ENCODE data around the gene RASGRP1.

The RASGRP1 gene

DNA sequence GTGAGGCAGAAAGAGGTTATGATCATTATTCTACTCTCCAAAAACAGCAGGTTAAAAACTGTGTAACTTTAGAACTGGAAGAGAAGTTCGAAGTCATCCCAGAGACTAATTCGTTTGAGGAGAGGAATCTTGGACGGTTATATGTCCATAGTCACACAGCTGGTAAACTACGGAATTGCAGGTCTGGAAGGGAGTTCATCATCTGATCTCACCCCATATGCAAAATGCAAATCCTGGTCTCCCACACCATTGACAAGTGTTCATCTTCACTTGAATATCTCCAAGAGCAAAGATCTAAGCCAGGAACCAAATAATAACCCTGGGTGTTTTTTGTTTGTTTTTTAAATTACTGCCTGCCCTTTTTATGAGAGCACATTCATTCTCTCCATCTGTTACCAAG, 57.6 kb downstream of the RASGRP1 start:
- TF ChIP-seq, protein P1, sequence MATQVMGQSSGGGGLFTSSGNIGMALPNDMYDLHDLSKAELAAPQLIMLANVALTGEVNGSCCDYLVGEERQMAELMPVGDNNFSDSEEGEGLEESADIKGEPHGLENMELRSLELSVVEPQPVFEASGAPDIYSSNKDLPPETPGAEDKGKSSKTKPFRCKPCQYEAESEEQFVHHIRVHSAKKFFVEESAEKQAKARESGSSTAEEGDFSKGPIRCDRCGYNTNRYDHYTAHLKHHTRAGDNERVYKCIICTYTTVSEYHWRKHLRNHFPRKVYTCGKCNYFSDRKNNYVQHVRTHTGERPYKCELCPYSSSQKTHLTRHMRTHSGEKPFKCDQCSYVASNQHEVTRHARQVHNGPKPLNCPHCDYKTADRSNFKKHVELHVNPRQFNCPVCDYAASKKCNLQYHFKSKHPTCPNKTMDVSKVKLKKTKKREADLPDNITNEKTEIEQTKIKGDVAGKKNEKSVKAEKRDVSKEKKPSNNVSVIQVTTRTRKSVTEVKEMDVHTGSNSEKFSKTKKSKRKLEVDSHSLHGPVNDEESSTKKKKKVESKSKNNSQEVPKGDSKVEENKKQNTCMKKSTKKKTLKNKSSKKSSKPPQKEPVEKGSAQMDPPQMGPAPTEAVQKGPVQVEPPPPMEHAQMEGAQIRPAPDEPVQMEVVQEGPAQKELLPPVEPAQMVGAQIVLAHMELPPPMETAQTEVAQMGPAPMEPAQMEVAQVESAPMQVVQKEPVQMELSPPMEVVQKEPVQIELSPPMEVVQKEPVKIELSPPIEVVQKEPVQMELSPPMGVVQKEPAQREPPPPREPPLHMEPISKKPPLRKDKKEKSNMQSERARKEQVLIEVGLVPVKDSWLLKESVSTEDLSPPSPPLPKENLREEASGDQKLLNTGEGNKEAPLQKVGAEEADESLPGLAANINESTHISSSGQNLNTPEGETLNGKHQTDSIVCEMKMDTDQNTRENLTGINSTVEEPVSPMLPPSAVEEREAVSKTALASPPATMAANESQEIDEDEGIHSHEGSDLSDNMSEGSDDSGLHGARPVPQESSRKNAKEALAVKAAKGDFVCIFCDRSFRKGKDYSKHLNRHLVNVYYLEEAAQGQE (IDR thresholded peaks at IDR 0.05; ENCODE audit: insufficient read depth in 1 of 2, low read depth in 2 of 2, low read length in 2 of 2), result no peak
- no peak for TF ChIP-seq FOXP2 (optimal IDR thresholded peaks at IDR 0.05; ENCODE audit: borderline replicate concordance, extremely low read depth, extremely low read length, insufficient read depth)

DNA sequence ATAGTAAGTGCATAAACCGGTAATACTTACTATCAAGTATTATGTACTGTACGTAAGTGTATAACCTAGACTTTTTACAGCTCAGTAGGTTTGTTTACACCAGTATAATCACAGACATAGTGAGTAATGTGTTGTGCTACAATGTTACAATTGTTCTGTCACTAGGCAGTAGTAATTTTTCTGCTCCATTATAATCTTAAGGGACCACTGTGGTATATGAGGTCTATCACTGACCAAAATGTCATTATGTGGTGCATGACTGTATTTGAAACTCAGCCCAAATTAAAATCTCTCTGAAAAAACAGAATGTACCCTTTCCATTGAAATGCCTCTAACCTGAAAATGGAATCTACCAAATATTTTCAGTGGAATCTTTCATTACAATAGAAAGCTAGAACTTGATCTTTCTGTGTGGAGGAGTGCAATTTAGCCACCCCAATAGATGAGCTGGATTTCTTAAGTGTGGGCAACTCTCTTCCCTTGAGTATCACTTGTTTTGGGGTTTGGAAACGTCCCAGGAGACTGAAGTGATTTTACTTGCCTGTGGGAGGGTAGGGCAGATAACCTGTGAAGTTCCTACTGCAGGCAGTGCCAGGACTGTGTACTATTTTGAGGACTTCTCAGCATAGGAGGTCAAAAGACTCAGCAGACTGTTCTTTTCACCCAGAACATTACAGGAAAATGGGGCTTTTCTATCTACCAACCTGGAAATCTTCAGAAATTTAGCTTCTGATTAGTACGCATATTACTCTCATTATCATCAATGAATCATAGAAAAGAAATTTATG, 59.7 kb downstream of the RASGRP1 start:
- TF ChIP-seq, protein P1 (IDR thresholded peaks at IDR 0.05; ENCODE audit: insufficient read depth in 1 of 2, low read depth in 2 of 2, low read length in 2 of 2), result no peak
- TF ChIP-seq TAF1 (IDR thresholded peaks at IDR 0.05; ENCODE audit: borderline replicate concordance, insufficient read depth, low read length), result no peak
- no peak for TF ChIP-seq POLR2AphosphoS5 (IDR thresholded peaks at IDR 0.05; ENCODE audit: low read depth, low read length)
- no peak for TF ChIP-seq SIN3A (IDR thresholded peaks at IDR 0.05; ENCODE audit: borderline replicate concordance, insufficient read depth, low read length)
- no peak for TF ChIP-seq FOXP2 (optimal IDR thresholded peaks at IDR 0.05; ENCODE audit: borderline replicate concordance, extremely low read depth, extremely low read length, insufficient read depth)

DNA sequence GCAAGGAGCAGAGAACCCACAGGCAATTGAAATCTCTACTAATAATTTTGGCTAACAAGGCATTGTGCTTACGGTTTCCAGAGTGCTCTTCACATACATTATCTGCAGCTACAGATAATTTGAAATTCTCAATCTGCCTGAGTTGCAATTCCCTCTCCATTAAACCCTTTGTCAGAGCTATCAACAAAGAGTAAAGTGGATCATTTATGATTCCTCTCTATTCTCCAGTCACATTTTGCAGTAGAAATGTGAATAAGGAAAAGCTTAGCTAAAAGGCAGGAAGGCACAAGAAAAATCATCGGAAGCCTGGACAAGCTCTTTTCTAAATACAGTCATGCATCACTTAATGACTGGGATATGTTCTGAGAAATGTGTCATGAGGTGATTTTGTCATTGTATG, 61.1 kb downstream of the RASGRP1 start:
- TF ChIP-seq SIN3A (IDR thresholded peaks at IDR 0.05; ENCODE audit: borderline replicate concordance, insufficient read depth, low read length) (no peak), POLR2AphosphoS5 (IDR thresholded peaks at IDR 0.05; ENCODE audit: low read depth, low read length) (no peak), FOXP2 (optimal IDR thresholded peaks at IDR 0.05; ENCODE audit: borderline replicate concordance, extremely low read depth, extremely low read length, insufficient read depth) (no peak), TAF1 (IDR thresholded peaks at IDR 0.05; ENCODE audit: borderline replicate concordance, insufficient read depth, low read length) (no peak)
- TF ChIP-seq, protein P1 (IDR thresholded peaks at IDR 0.05; ENCODE audit: insufficient read depth in 1 of 2, low read depth in 2 of 2, low read length in 2 of 2), result no peak

DNA sequence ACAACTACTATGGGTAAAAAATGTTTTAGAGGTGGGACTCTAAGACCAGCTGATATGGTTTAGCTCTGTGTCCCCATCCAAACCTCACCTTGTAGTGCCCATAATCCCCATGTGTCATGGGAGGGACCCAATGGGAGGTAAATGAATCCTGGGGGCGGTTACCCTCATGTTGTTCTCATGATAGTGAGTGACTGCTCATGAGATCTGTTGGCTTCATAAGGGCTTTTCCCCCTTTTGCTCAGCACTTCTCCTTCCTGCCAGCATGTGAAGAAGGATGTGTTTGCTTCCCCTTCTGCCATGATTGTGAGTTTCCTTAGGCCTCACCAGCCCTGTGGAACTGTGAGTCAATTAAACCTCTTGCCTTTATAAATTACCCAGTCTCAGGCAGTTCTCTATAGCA, 65.0 kb downstream of the RASGRP1 start:
- no peak for TF ChIP-seq TAF1 (IDR thresholded peaks at IDR 0.05; ENCODE audit: borderline replicate concordance, insufficient read depth, low read length)
- no peak for TF ChIP-seq FOXP2 (optimal IDR thresholded peaks at IDR 0.05; ENCODE audit: borderline replicate concordance, extremely low read depth, extremely low read length, insufficient read depth)
- TF ChIP-seq, protein P1 (IDR thresholded peaks at IDR 0.05; ENCODE audit: insufficient read depth in 1 of 2, low read depth in 2 of 2, low read length in 2 of 2), result no peak
- TF ChIP-seq POLR2AphosphoS5 (IDR thresholded peaks at IDR 0.05; ENCODE audit: low read depth, low read length), result no peak
- TF ChIP-seq SIN3A (IDR thresholded peaks at IDR 0.05; ENCODE audit: borderline replicate concordance, insufficient read depth, low read length), result no peak

Data from PFSK-1 (cell line).